ENCODE results near the gene LBH. TPM values are rescaled to one million over a fixed set of nuclear protein-coding genes. Genes with fewer than 3 reads are reported as not detected.

Gene LBH
- total and polyA plus RNA-seq, 2 donors (not counting 3 experiments of a cell fraction or from before 2014, with no cell fraction given): 5.3 to 5.5 TPM

DNA sequence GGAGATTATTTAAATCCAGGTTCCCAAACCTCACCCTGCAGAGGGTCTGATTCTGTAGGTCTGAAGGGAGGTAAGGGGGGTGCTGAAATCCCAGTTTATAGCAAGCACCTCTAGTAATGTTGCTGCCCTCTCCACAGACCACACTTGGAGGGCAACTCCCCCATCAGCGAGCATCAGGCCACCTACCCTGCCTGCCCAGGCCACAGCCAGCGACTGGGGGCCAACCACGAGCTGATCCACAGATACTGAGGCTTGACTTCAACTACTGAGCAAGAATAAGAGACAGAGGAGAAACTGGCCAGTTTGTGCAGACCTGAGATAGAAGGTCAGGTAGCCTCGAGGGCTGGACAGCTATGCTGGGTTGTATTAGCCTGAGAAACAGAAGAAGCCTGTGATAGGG lies 36.3 kb upstream of the LBH start:
- Histone ChIP-seq H3K4me1 (ENCODE audit: control insufficient read depth, extremely low read depth, insufficient read depth, low read length) (no peaks in the 10 kb centered on the region), H2AFZ (ENCODE audit: low read depth, low read length) (no peak overlapping the region), H3K27ac (ENCODE audit: insufficient read depth, low read depth, low read length) (no peak overlapping the region), H3K4me2 (ENCODE audit: insufficient read depth, low read length) (no peak overlapping the region), H3K36me3 (ENCODE audit: control insufficient read depth in 2 of 2, extremely low read depth in 1 of 2, insufficient read depth in 2 of 2, low read length in 2 of 2) (no peaks in the 10 kb centered on the region), H3K9ac (replicated peaks; ENCODE audit: extremely low read depth, insufficient read depth, low read length) (no peak overlapping the region), H3K79me2 (ENCODE audit: control insufficient read depth, insufficient read depth, low read length) (no peaks in the 10 kb centered on the region), H3K27me3 (ENCODE audit: control insufficient read depth in 2 of 2, insufficient read depth in 2 of 2, low read length in 2 of 2) (no peaks in the 10 kb centered on the region), H3K9me3 (replicated peaks; ENCODE audit: control insufficient read depth, insufficient read depth, low read length) (no peaks in the 10 kb centered on the region), H3K9me1 (replicated peaks; ENCODE audit: control insufficient read depth, extremely low read depth, insufficient read depth, low read length) (no peaks in the 10 kb centered on the region), H3K4me3 (replicated peaks in 1 of 3; ENCODE audit: insufficient read depth in 1 of 3, low read depth in 1 of 3, low read length in 3 of 3) (no peak overlapping the region), H4K20me1 (replicated peaks; ENCODE audit: control insufficient read depth, extremely low read depth, insufficient read depth, low read length) (no peaks in the 10 kb centered on the region)
- FAIRE-seq: no peak
- ChIA-PET POLR2A (no interaction called here), CTCF (interaction anchor here (0.9 to 1.5 kb wide), 2 partner anchors 514 to 517 kb away, joined by 3 to 5 read pairs; no protein-coding TSS in a partner anchor)
- TF ChIP-seq FOS (IDR thresholded peaks at IDR 0.05; ENCODE audit: borderline replicate concordance, insufficient read depth, low read length): no peak
- TF ChIP-seq, protein P1, sequence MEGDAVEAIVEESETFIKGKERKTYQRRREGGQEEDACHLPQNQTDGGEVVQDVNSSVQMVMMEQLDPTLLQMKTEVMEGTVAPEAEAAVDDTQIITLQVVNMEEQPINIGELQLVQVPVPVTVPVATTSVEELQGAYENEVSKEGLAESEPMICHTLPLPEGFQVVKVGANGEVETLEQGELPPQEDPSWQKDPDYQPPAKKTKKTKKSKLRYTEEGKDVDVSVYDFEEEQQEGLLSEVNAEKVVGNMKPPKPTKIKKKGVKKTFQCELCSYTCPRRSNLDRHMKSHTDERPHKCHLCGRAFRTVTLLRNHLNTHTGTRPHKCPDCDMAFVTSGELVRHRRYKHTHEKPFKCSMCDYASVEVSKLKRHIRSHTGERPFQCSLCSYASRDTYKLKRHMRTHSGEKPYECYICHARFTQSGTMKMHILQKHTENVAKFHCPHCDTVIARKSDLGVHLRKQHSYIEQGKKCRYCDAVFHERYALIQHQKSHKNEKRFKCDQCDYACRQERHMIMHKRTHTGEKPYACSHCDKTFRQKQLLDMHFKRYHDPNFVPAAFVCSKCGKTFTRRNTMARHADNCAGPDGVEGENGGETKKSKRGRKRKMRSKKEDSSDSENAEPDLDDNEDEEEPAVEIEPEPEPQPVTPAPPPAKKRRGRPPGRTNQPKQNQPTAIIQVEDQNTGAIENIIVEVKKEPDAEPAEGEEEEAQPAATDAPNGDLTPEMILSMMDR (IDR thresholded peaks at IDR 0.05; ENCODE audit: extremely low read depth in 1 of 2, insufficient read depth in 1 of 2, low read depth in 1 of 2, low read length in 2 of 2): no peak
- no peak for TF ChIP-seq MYC (IDR thresholded peaks at IDR 0.05; ENCODE audit: low read depth, low read length)
- no peak for TF ChIP-seq POLR2A (IDR thresholded peaks at IDR 0.05; ENCODE audit: low read depth, low read length)
- no peak for TF ChIP-seq GATA2 (IDR thresholded peaks at IDR 0.05; ENCODE audit: insufficient read depth, insufficient read length, low read depth, low read length)
- no peak for TF ChIP-seq JUN (IDR thresholded peaks at IDR 0.05; ENCODE audit: borderline replicate concordance, insufficient read depth, insufficient read length, low read depth)
- no peak for TF ChIP-seq POLR2AphosphoS5 (IDR thresholded peaks at IDR 0.05; ENCODE audit: insufficient read depth, low read depth, low read length)
- TF ChIP-seq, protein P2, sequence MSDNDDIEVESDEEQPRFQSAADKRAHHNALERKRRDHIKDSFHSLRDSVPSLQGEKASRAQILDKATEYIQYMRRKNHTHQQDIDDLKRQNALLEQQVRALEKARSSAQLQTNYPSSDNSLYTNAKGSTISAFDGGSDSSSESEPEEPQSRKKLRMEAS (IDR thresholded peaks at IDR 0.05; ENCODE audit: insufficient read depth, insufficient read length): no peak
- no peak for TF ChIP-seq EZH2 (IDR thresholded peaks at IDR 0.05; ENCODE audit: borderline replicate concordance, low read depth, low read length, severe bottlenecking)
- dilution Hi-C loops (cut with MboI; ENCODE audit: extremely low pct_ligation_motif_present, low sequenced_read_pairs): no loop called here
- intact Hi-C loops (cut with micrococcal nuclease): no loop called here
- no peak for DNase-seq (ENCODE audit: low read depth, low spot score)
- no TSS peak for BruUV-seq (replicated peaks)

Measured in endothelial cell of umbilical vein (primary cell).